Skeletal muscle satellite cell (primary cell): ENCODE measurements around the gene ECHDC3.
"Not testable (repeated sequence)": the region's sequence is repeated elsewhere in the genome, so short reads cannot be mapped to it uniquely, and the experiment has no call there.

ENCODE experiments used
- H3K27me3 ChIP-seq: 2 replicates; pipeline ENCODE4 v1.7.0; 2013; ENCODE audit warnings: low read length; ENCODE audit not compliant: control insufficient read depth, insufficient read depth
- H3K36me3 ChIP-seq: 2 replicates; pipeline ENCODE4 v1.7.0; 2013; ENCODE audit warnings: mild to moderate bottlenecking, control low read depth, low read length; ENCODE audit not compliant: insufficient read depth
- H3K4me1 ChIP-seq: 2 replicates; pipeline ENCODE4 v1.7.0; 2013; ENCODE audit warnings: low read length; ENCODE audit not compliant: control insufficient read depth, insufficient read depth
- H3K4me2 ChIP-seq: 2 replicates; pipeline ENCODE4 v1.7.0; 2013; ENCODE audit warnings: mild to moderate bottlenecking, low read length
- H3K4me3 ChIP-seq: 2 replicates; pipeline ENCODE4 v1.7.0; 2013; ENCODE audit warnings: low read length
- H3K9ac ChIP-seq: 2 replicates; pipeline ENCODE4 v1.7.0; 2013; ENCODE audit warnings: mild to moderate bottlenecking, low read depth, low read length, moderate library complexity
- H3K9me3 ChIP-seq: replicated peaks from 2 replicates; pipeline ENCODE4 v1.7.0; 2013; ENCODE audit warnings: mild to moderate bottlenecking, control low read depth, low read length

ECHDC3 gene

GRCh38 chr10:11737258-11738032 lies 4.7 kb upstream of the ECHDC3 start:
- not testable (repeated sequence) for H3K4me1 ChIP-seq, H3K9ac ChIP-seq, H3K4me2 ChIP-seq, H3K9me3 ChIP-seq, H3K36me3 ChIP-seq, H3K27me3 ChIP-seq
- H3K4me3 ChIP-seq = peak overlapping the region; percentile 20

- no peak overlapping the region for H3K9ac ChIP-seq
- peaks cover 11% of the 10 kb centered on the region for H3K4me1 ChIP-seq
- H3K4me3 ChIP-seq = no peak overlapping the region
- no peaks in the 10 kb centered on the region for H3K9me3 ChIP-seq
- peaks cover 4% of the 10 kb centered on the region for H3K27me3 ChIP-seq
- H3K4me2 ChIP-seq = no peak overlapping the region
- H3K36me3 ChIP-seq = no peaks in the 10 kb centered on the region
Observed at GRCh38 chr10:11740907-11741306, 1.3 kb upstream of the ECHDC3 start.

- peak overlapping the region; percentile 92 for H3K4me2 ChIP-seq
- H3K27me3 ChIP-seq = peaks cover 4% of the 10 kb centered on the region
- no peaks in the 10 kb centered on the region for H3K36me3 ChIP-seq
- H3K9ac ChIP-seq = peak overlapping the region; percentile 5
- peak overlapping the region; percentile 83 for H3K4me3 ChIP-seq
- H3K9me3 ChIP-seq = no peaks in the 10 kb centered on the region
- peaks cover 11% of the 10 kb centered on the region for H3K4me1 ChIP-seq
Observed at GRCh38 chr10:11741608-11742007, 574 bp upstream of the ECHDC3 start.

- Histone ChIP-seq H3K4me3 (peak overlapping the region; percentile 83), H3K9ac (peak overlapping the region; percentile 87)
Observed at GRCh38 chr10:11742779-11743298, 657 bp downstream of the ECHDC3 start.

GRCh38 chr10:11743461-11744338 lies 1.5 kb downstream of the ECHDC3 start:
- Histone ChIP-seq H3K36me3 (no peaks in the 10 kb centered on the region), H3K9ac (peak overlapping the region; percentile 87), H3K9me3 (no peaks in the 10 kb centered on the region), H3K27me3 (no peaks in the 10 kb centered on the region), H3K4me2 (peak overlapping the region; percentile 91), H3K4me1 (peaks cover 11% of the 10 kb centered on the region), H3K4me3 (peak overlapping the region; percentile 83)

More at GRCh38 chr10:11742779-11743298, 657 bp downstream of the ECHDC3 start:
- Histone ChIP-seq H3K27me3 (peaks cover 4% of the 10 kb centered on the region), H3K36me3 (no peaks in the 10 kb centered on the region), H3K9me3 (no peaks in the 10 kb centered on the region), H3K4me2 (peak overlapping the region; percentile 91), H3K4me1 (peaks cover 11% of the 10 kb centered on the region)

GRCh38 chr10:11745045-11745444 lies 2.9 kb downstream of the ECHDC3 start:
- Histone ChIP-seq H3K9ac (no peak overlapping the region), H3K9me3 (no peaks in the 10 kb centered on the region), H3K4me1 (peaks cover 11% of the 10 kb centered on the region)

GRCh38 chr10:11746883-11747539 lies 4.8 kb downstream of the ECHDC3 start:
- no peaks in the 10 kb centered on the region for H3K27me3 ChIP-seq
- H3K4me2 ChIP-seq = no peak overlapping the region
- peaks cover 11% of the 10 kb centered on the region for H3K4me1 ChIP-seq
- no peaks in the 10 kb centered on the region for H3K9me3 ChIP-seq
- H3K36me3 ChIP-seq = peaks cover 7% of the 10 kb centered on the region
- no peak overlapping the region for H3K4me3 ChIP-seq
- no peak overlapping the region for H3K9ac ChIP-seq

More at GRCh38 chr10:11745045-11745444, 2.9 kb downstream of the ECHDC3 start:
- H3K27me3 ChIP-seq = no peaks in the 10 kb centered on the region
- peaks cover 2% of the 10 kb centered on the region for H3K36me3 ChIP-seq
- no peak overlapping the region for H3K4me3 ChIP-seq
- H3K4me2 ChIP-seq = no peak overlapping the region

- Histone ChIP-seq H3K9ac (no peak overlapping the region), H3K4me1 (no peaks in the 10 kb centered on the region), H3K9me3 (no peaks in the 10 kb centered on the region), H3K4me2 (no peak overlapping the region), H3K36me3 (peaks cover 7% of the 10 kb centered on the region), H3K27me3 (no peaks in the 10 kb centered on the region), H3K4me3 (no peak overlapping the region)
Observed at GRCh38 chr10:11748866-11749265, 6.7 kb downstream of the ECHDC3 start.

- H3K4me2 ChIP-seq = no peak overlapping the region
- H3K4me1 ChIP-seq = no peaks in the 10 kb centered on the region
- H3K4me3 ChIP-seq = no peak overlapping the region
- H3K9ac ChIP-seq = no peak overlapping the region
- H3K36me3 ChIP-seq = peaks cover 8% of the 10 kb centered on the region
- H3K9me3 ChIP-seq = no peaks in the 10 kb centered on the region
- no peaks in the 10 kb centered on the region for H3K27me3 ChIP-seq
Observed at GRCh38 chr10:11750420-11750819, 8.2 kb downstream of the ECHDC3 start.

GRCh38 chr10:11754173-11754572 lies 12.0 kb downstream of the ECHDC3 start:
- Histone ChIP-seq H3K4me3 (no peak overlapping the region), H3K36me3 (peaks cover 11% of the 10 kb centered on the region), H3K4me1 (peaks cover 19% of the 10 kb centered on the region), H3K4me2 (no peak overlapping the region), H3K9ac (no peak overlapping the region), H3K9me3 (no peaks in the 10 kb centered on the region), H3K27me3 (no peaks in the 10 kb centered on the region)

GRCh38 chr10:11754620-11755019 lies 12.4 kb downstream of the ECHDC3 start:
- H3K27me3 ChIP-seq = no peaks in the 10 kb centered on the region
- no peak overlapping the region for H3K9ac ChIP-seq
- H3K4me1 ChIP-seq = peaks cover 19% of the 10 kb centered on the region
- H3K4me2 ChIP-seq = no peak overlapping the region
- no peaks in the 10 kb centered on the region for H3K9me3 ChIP-seq
- H3K36me3 ChIP-seq = peaks cover 11% of the 10 kb centered on the region
- no peak overlapping the region for H3K4me3 ChIP-seq
